Common myeloid progenitor, CD34-positive (primary cell): ENCODE data around the gene LRP1B.
A peak's percentile ranks its signal among the peaks of the same experiment; 100 is the strongest.

Experiments
- CTCF ChIA-PET: fragments of 350-600 bp; sonication (Branson Sonifier 250); formaldehyde crosslinking; loops from one replicate; lab custom pipeline; 2021; ENCODE audit warnings: antibody characterized with exemption; lab: Charles Lee
- POLR2A ChIA-PET: fragments of 350-600 bp; sonication (Branson Sonifier 250); formaldehyde crosslinking; loops from one replicate; lab custom pipeline; 2021; ENCODE audit warnings: antibody characterized with exemption; lab: Charles Lee
- DNase-seq, 3 donors: peaks; one replicate each; pipeline versions ENCODE4 v3.0.0 to v3.0.0-alpha.2; 2013
- H3K27ac ChIP-seq, 2 experiments: 1 replicate in 1 of 2; 2 replicates in 1 of 2; pipeline ENCODE4 v1.7.0; 2013; ENCODE audit warnings: inconsistent platforms in 2 of 2, low read length in 2 of 2, mild to moderate bottlenecking in 2 of 2, low read depth in 1 of 2, moderate library complexity in 1 of 2; ENCODE audit not compliant: severe bottlenecking in 2 of 2, insufficient read depth in 1 of 2, poor library complexity in 1 of 2
- H3K27me3 ChIP-seq, 5 experiments: replicated peaks in 2 of 5; 1 replicate in 3 of 5; 2 replicates in 2 of 5; pipeline versions ENCODE4 v1.6.1 to v1.7.0; 2013; ENCODE audit warnings: low read length in 4 of 5, mild to moderate bottlenecking in 2 of 5, moderate library complexity in 2 of 5, inconsistent platforms in 1 of 5; ENCODE audit not compliant: insufficient read depth in 5 of 5, control insufficient read depth in 4 of 5
- H3K36me3 ChIP-seq, 4 experiments: 1 replicate in 2 of 4; 2 replicates in 2 of 4; pipeline versions ENCODE4 v1.6.1 to v1.7.0; 2013; ENCODE audit warnings: low read length in 3 of 4, control low read depth in 1 of 4, mild to moderate bottlenecking in 1 of 4; ENCODE audit not compliant: control insufficient read depth in 4 of 4, insufficient read depth in 4 of 4
- H3K4me1 ChIP-seq, 4 experiments: 1 replicate in 3 of 4; 2 replicates in 1 of 4; pipeline versions ENCODE4 v1.6.1 to v1.7.1; 2013; ENCODE audit warnings: low read length in 3 of 4, mild to moderate bottlenecking in 3 of 4, control low read depth in 1 of 4, inconsistent platforms in 1 of 4, moderate library complexity in 1 of 4; ENCODE audit not compliant: control insufficient read depth in 4 of 4, insufficient read depth in 4 of 4; ENCODE audit errors: control extremely low read depth in 1 of 4
- H3K4me3 ChIP-seq, 7 experiments: 1 replicate in 4 of 7; 2 replicates in 3 of 7; pipeline versions ENCODE4 v1.5.1 to v1.7.0; 2013; ENCODE audit warnings: mild to moderate bottlenecking in 7 of 7, low read length in 6 of 7, moderate library complexity in 6 of 7, inconsistent platforms in 2 of 7, low read depth in 2 of 7, control low read depth in 1 of 7; ENCODE audit not compliant: insufficient read depth in 4 of 7, control insufficient read depth in 1 of 7; ENCODE audit errors: extremely low read depth in 1 of 7
- H3K9me3 ChIP-seq, 5 experiments: 1 replicate in 4 of 5; 2 replicates in 1 of 5; pipeline versions ENCODE4 v1.6.1 to v1.7.1; 2013; ENCODE audit warnings: low read length in 4 of 5, mild to moderate bottlenecking in 2 of 5, inconsistent platforms in 1 of 5, low read depth in 1 of 5, moderate library complexity in 1 of 5; ENCODE audit not compliant: control insufficient read depth in 4 of 5, insufficient read depth in 2 of 5; ENCODE audit errors: control extremely low read depth in 1 of 5
- WGBS: methylation state at CpG from one replicate; pipeline ENCODE4 v1.1.5; 2013; ENCODE audit not compliant: insufficient coverage; 5-methylcytosine and 5-hydroxymethylcytosine counted together

Gene LRP1B

DNA sequence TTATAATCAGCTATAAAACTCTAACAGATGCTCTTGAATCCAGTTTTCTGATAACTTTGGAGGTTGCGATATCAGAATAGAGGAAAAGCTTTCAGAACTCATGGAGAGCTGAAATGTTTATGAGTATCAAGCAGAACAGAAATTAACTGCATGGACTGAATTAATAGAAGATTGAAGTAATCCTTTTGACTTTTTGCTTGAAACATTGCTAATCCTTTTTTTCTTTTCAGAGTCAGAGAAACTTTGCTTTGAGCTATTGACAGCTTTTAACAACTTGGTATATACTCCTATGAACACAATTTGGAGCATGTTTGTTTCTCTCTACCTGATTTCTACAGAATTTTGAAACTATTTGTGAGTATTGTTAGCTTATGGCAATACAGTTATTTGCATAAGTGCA, 1254.8 kb downstream of the LRP1B start:
- DNase-seq, result no peak
- CTCF ChIA-PET, result no interaction called here
- Histone ChIP-seq H3K27ac (no peak overlapping the region), H3K36me3 (no peaks in the 10 kb centered on the region), H3K4me1 (no peaks in the 10 kb centered on the region), H3K27me3 (no peaks in the 10 kb centered on the region), H3K4me3 (no peak overlapping the region), H3K9me3 (peaks cover 0 to 16% (median 0%) of the 10 kb centered on the region in 5 experiments)
- POLR2A ChIA-PET, result no interaction called here
- no CpG with 5 or more reads among the region's 1 CpG for WGBS

DNA sequence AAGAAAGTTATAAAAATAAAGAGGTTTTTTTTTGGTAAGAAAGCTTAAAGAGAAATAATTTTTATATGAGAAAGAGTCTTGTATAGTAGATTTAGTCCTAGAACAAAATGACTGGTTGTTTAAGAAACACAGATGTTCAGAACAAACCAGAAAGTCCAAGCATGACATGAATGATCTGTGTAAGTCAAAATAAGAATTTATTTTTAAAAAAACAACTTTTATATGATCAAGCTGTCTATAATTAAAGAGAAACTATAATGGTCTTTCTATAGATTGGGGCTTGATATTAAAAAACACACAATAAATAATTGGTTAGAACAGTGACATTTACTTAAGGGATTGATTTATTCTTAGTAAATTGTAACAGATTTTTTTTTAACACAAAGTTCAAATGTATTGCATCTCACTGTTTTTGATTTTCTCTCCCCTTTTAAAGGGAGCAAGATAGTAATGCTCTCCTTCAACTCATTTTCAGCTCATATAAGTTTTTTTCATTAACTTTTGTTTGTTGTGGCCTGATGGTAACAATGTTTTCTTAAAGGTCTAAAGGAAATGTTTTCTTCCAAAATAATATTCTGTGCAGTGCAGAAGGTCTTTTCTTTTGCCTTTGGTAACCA, 1256.8 kb downstream of the LRP1B start:
- CTCF ChIA-PET, result no interaction called here
- Histone ChIP-seq H3K27ac (no peak overlapping the region), H3K4me3 (no peak overlapping the region), H3K9me3 (peaks cover under 1 to 19% (median 2%) of the 10 kb centered on the region in 5 experiments), H3K27me3 (no peaks in the 10 kb centered on the region), H3K4me1 (no peaks in the 10 kb centered on the region), H3K36me3 (no peaks in the 10 kb centered on the region)
- no peak for DNase-seq
- POLR2A ChIA-PET, result no interaction called here

DNA sequence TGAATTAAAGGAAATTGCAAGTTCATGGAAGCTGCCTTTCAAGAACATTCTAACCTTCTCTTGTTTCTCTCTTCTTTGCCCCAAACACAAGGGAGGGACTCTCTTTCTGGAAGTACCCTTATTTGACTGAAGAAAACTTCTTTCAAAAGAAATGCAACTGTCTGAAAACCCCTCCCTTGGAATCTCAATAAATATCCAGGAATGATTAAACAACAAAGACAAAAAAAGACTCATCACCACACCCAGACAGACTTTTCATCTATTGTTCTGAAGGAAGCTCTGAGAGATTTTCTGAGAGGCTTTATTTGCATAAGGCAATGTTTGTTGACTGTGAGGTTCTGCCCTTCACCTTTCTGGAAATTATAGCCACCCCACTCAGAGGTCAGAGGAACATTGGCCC, 1260.9 kb downstream of the LRP1B start:
- POLR2A ChIA-PET, result no interaction called here
- Histone ChIP-seq H3K27me3 (no peaks in the 10 kb centered on the region), H3K4me1 (no peaks in the 10 kb centered on the region), H3K9me3 (peaks cover 1 to 11% (median 4%) of the 10 kb centered on the region in 5 experiments), H3K36me3 (no peaks in the 10 kb centered on the region), H3K27ac (no peak overlapping the region), H3K4me3 (no peak overlapping the region)
- DNase-seq, result no peak
- CTCF ChIA-PET, result no interaction called here

- Histone ChIP-seq H3K27me3 (no peaks in the 10 kb centered on the region), H3K36me3 (no peaks in the 10 kb centered on the region), H3K27ac (no peak overlapping the region), H3K9me3 (peaks cover 1 to 8% (median 4%) of the 10 kb centered on the region in 5 experiments), H3K4me1 (no peaks in the 10 kb centered on the region), H3K4me3 (no peak overlapping the region)
- CTCF ChIA-PET, result no interaction called here
- POLR2A ChIA-PET, result no interaction called here
- no CpG with 5 or more reads among the region's 3 CpGs for WGBS
- no peak for DNase-seq
Observed at GRCh38 chr2:140869107-140869506, 1261.7 kb downstream of the LRP1B start.

- WGBS, result no CpG with 5 or more reads among the region's 3 CpGs
- CTCF ChIA-PET, result no interaction called here
Observed at GRCh38 chr2:140865837-140866236, 1265.0 kb downstream of the LRP1B start.

GRCh38 chr2:140863713-140864112, 1267.1 kb downstream of the LRP1B start:
- WGBS, result 0% methylated on average over 1 of the region's 2 CpGs
- Histone ChIP-seq H3K36me3 (no peaks in the 10 kb centered on the region), H3K9me3 (peaks cover 0 to 3% (median under 1%) of the 10 kb centered on the region in 5 experiments), H3K27me3 (no peaks in the 10 kb centered on the region), H3K4me1 (no peaks in the 10 kb centered on the region), H3K4me3 (no peak overlapping the region), H3K27ac (no peak overlapping the region)
- peak; percentile 16 to 38 (median 36) for DNase-seq
- POLR2A ChIA-PET, result no interaction called here
- CTCF ChIA-PET, result interaction anchor here (1.0 to 1.2 kb wide), 2 partner anchors 14 to 1277 kb away, joined by 3 read pairs; no protein-coding TSS in a partner anchor

More at GRCh38 chr2:140865837-140866236, 1265.0 kb downstream of the LRP1B start:
- no peak for DNase-seq
- H3K36me3 ChIP-seq, result no peaks in the 10 kb centered on the region
- H3K27me3 ChIP-seq, result no peaks in the 10 kb centered on the region
- peaks cover 0 to 8% (median 4%) of the 10 kb centered on the region in 5 experiments for H3K9me3 ChIP-seq
- H3K4me3 ChIP-seq, result no peak overlapping the region
- H3K27ac ChIP-seq, result no peak overlapping the region
- H3K4me1 ChIP-seq, result no peaks in the 10 kb centered on the region
- POLR2A ChIA-PET, result no interaction called here

GRCh38 chr2:140862181-140862580, 1268.6 kb downstream of the LRP1B start:
- DNase-seq, result no peak
- Histone ChIP-seq H3K9me3 (no peaks in the 10 kb centered on the region), H3K4me1 (no peaks in the 10 kb centered on the region), H3K27ac (no peak overlapping the region), H3K4me3 (no peak overlapping the region), H3K27me3 (no peaks in the 10 kb centered on the region), H3K36me3 (no peaks in the 10 kb centered on the region)
- POLR2A ChIA-PET, result no interaction called here
- CTCF ChIA-PET, result no interaction called here
- no CpG with 5 or more reads among the region's 2 CpGs for WGBS
